Stimulated activated CD4-positive, alpha-beta T cell treated with anti-CD3 and anti-CD28 coated beads, Interleukin-12 subunit alpha, Interleukin-12 subunit beta, amount 100 ng/mL, for 48 hours (primary cell): ENCODE data around the gene FAM170B.

ENCODE experiments used
- DNase-seq, 3 donors: peaks; one replicate each; pipeline ENCODE4 v3.0.0-alpha.2; 2020; ENCODE audit warnings: low read depth in 2 of 3, low spot score in 1 of 3

Gene FAM170B

DNA sequence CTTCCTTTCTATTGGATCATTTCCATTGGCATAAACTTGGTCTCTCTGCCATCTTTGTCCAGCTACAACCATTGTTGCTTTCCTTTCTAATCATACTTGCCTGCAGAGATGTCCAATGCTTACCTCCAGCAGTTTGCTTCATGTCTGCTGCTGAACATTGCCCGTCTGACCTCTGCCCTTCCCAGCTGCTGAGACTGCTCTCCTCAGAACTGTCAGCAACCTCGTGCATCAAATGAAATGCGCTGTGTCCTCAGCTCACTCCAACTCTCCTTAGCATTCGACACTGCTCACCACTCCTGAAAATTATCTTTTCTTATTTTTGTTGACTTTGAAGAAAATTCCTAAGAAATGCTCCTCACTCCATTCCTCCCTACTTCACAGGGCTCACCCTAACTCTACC, 5.0 kb downstream of the FAM170B start:
- no peak for DNase-seq

DNA sequence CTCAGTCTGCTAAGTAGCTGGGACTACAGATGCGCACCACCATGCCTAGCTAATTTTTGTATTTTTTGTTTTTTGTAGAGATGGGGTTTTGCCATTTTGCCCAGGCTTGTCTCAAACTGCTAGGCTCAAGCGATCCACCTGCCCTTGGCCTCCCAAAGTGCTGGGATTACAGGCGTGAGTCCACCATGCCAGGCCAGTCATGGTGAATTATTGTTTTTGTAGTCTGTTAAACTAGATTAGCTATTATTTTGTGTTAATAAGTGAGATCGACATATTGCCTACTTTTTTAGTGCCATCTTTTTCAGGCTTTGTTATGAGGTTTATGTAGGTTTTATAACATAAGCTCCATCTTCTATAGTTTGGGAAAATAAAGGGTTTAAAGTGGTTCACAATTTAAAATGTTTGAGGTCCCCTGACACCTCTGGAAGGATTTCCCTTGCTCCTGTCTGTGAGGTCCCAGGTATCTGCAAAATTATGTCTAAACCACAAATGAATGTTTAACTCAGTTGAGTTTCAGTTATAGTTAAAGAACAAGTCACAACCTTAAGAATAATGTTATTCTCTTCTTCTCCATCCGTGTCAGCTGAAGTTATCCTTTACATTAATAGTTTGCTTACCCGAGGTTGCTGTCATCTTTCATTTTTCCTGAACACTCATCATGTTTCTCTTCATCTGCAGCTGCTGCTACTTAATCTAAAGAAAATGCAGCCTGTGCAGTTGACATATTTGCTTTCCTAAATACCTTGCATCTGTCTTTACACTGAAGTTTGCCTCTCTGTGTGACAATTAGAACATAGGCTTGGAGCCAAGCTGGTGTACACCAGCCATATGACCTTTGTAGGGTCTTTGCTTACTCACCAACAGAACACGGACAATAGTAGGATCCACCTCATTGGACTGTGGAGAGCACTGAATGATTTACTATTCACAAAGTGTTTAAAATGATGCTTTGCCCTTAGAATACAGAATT, 9.6 kb downstream of the FAM170B start:
- DNase-seq: no peak

- no peak for DNase-seq
Observed at GRCh38 chr10:49120911-49121310, 12.9 kb downstream of the FAM170B start.

DNA sequence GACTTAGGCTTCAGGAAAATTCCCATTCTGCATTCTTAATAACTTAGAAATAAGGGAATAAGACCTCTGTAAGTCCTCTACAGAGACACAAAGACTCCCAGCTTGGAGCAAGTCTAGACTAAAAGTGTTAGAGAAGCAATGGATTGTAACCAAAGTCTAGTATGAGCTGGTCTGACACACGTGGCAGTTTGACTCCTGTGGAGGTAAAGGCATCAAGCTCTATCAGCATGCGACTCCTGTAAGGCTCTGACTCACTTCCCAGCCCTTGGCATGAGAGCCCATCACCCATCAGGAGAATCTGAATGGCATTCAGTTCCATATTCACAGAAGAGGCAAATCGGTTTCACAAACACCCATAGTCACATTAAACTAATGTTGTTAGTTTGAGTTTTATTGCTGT, 14.1 kb downstream of the FAM170B start:
- DNase-seq: no peak

DNA sequence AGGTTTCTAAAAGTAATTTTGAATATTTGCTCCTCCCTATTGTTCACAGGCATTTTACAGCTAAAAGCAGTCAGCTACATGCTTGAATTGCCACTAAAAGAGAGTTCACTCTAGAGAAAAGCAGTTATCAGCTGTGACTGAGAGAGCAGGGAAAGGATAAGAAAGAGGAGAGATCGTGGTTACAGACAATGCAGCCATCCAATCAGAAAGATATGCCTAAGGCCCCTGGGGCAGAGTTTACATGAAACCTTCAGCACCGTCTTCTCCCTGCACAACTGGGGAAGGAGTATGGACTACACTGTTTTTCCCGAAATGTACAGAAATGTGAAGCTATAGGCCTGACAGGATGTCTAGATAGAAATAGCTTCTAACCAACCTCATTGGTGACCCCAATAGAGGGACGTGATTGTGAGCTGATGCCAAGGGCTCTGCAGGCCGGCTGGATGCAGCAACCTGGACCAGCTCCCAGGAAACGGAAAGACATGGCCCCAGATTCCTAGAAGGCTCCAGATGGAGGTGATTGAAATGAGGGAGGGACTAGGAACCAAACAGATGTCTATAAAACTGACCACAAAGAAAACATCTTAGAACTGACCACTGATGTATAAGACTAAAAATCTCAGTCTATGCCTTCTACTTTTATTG, 15.3 kb downstream of the FAM170B start:
- no peak for DNase-seq

- no peak for DNase-seq
Observed at GRCh38 chr10:49117376-49118070, 16.3 kb downstream of the FAM170B start.

- DNase-seq: no peak
Observed at GRCh38 chr10:49116509-49117375, 17.1 kb downstream of the FAM170B start.

DNA sequence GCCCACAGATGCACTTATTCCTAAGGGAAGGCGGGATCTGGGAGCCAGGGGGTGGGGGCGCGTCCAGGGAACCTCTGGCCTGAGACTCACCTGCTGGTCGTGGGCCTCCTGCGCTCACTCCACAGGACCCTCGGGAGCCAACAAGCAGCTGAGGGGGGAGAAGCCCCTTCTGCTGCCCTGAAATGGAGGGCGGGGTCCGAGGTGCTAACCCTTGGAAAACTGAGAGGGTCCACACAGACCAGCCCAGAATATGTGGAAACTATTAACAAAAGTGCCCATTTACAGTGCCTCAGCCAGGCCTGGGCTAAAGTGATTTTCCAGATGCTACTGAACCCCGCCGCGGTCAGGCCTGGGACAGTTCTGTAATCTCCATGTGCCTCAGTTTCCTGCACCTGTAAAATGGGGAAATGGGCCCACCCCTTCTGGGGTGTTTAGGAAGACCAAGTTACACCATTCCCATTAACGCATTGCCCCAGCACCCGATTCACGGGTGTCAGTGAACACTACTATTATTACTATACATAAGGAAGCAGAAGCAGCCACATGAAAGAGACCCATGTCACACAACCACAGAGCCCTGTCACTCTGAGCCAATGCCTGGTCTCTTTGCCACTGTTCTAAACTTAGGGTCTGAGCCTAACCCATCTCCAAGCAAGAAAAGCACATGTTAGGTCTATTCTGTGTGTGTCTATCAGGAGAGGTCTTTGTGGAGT, 17.9 kb downstream of the FAM170B start:
- DNase-seq: no peak

DNA sequence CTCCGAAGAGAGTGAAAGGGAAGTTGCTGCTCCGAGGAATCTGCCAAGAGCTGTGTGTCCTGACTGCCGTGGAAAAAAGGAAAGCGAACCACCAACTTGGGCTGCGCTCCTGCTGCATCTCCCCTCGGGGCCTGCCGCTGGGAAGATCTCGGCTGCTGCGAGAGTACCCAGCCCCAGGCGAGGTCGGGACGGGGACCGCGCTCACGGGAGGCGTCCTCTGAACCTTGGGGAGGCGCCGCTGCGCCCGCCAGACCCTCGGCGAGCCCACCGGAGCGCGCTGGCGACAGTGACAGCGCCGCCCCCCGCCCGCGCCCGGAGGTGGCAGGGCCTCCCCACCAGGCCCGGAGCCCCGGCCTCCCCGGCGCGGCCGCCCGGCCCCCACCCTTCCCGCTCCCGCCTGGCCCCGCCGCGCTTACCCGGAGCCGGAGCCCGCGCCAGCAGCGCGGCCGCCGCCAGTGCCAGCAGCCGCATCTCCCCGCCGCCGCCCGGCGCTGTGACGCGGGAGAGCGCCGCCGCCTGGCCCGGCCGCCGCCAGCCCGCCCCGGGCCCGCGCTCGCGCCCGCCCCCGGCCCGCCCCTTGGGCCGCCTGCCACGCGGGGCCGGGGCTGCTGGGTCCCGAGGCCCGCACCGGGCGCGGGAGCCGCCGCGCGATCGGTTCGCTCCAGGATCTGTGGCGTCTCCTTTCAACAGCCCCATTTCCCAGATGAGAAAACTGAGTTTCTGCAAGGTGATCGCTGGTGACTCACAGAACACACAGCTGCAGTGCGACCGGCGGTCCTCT, 18.6 kb downstream of the FAM170B start, which contains the start of gene VSTM4:
Gene VSTM4 (minus strand): TSS at position 508 of the 781 bp plus-strand sequence. CDS start 37 bp downstream, at position 471.
- no peak for DNase-seq

GRCh38 chr10:49114718-49115014, 19.2 kb downstream of the FAM170B start:
- no peak for DNase-seq

GRCh38 chr10:49113741-49114141, 20.1 kb downstream of the FAM170B start:
- DNase-seq: no peak

GRCh38 chr10:49112851-49113250, 21.0 kb downstream of the FAM170B start:
- DNase-seq: no peak

- DNase-seq: no peak
Observed at GRCh38 chr10:49112098-49112497, 21.7 kb downstream of the FAM170B start.

- DNase-seq: no peak
Observed at GRCh38 chr10:49111320-49111698, 22.5 kb downstream of the FAM170B start.

DNA sequence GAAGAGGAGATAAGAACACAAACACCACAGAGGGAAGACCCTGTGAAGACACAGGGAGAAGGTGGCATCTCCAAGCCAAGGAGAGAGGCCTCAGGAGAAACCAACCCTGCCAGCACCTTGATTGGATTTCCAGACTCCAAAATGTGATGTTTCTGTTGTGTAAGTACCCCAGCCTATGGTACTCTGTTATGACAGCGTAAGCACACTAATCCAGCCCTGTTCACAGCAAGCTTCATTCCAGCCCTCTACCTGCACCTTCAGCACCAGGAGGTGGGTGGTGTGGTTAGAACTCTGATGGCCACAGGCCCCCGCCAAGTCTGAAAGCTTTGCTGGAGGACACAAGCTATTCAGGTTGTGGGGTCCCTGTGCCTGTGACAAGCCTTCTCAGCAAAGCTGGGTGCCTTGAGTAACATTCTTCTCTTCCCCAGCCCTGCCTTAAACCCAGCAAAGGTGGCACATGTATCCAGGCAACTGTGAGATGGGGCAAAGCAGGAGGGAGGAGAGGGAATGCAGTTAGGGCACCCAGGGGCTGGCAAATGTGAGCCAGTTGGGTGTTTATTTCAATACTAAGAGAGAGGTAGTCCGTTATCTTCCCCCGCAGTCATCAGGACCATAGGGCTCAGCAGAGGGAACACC, 23.0 kb downstream of the FAM170B start:
- no peak for DNase-seq

DNA sequence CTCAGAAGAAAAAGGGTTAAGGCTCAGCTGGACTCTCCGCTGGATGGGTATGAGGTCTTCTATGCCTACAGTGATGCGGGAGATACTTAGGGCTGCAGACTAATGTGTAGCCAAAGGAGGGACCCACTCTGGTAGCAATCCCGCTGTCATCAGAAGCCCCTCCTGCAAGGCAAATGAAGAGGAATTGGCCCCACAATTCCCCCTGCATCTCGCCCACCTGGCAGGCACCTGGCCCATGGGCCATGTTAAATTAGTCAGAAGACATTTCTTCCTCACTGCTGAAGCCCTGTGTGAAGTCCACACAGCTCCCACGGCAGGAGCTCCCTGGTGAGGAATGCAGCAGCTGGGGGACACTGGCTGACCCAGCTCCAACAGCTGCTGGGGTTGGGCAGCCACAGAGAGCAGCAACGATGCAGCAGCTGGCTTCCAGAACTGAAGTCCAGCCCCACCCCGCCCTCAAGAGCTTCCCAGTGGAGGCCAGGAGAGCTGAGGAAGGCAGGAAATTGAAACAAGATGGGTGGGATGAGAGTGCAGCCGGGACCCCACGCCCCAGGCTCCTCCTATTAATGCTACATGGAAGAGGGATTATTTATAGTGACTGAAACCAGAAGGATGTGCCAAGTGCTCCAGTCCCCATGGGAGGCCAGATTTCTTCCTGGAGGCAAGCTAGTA, 24.0 kb downstream of the FAM170B start:
- DNase-seq: no peak

DNA sequence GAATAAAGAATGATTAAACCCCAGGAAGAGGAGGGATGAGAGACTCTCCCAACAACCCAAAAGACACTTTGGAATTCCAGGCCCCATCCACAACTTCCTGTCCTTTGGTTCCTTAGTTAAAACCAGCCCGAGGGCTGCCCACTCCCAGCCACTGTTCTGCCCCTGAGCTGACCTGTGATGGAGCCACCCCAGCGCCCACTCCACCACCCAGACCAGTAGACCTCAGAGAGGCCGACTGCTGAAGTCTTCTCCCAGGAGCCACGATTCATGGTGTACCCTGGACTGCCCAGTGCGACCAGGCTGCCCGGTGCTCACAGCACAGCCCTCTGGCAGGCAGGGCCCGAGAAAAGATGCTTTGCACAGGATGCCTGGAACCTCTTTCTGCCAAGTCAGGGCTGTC, 25.2 kb downstream of the FAM170B start:
- DNase-seq: no peak

GRCh38 chr10:49107887-49108267, 25.9 kb downstream of the FAM170B start:
- no peak for DNase-seq
